ENCODE data around the gene C22orf23. TPM values are rescaled to one million over a fixed set of nuclear protein-coding genes. Genes with fewer than 3 reads are reported as not detected.

C22orf23 gene
- polyA plus RNA-seq, 1 of the 3 experiments (the other 2 are of a cell fraction), result 0.33 TPM

GRCh38 chr22:37933711-37934376 is 19.6 kb downstream of the C22orf23 start:
- WGBS (ENCODE audit: low lambda C conversion rate), result 17% methylated on average over 3 of the region's 13 CpGs
- Histone ChIP-seq H3K9me3 (no peaks in the 10 kb centered on the region), H3K9ac (no peak overlapping the region), H3K27me3 (ENCODE audit: insufficient read depth) (no peaks in the 10 kb centered on the region), H3K36me3 (replicated peaks in 1 of 2; ENCODE audit: control insufficient read depth in 1 of 2, insufficient read depth in 2 of 2, low read length in 1 of 2) (peaks cover 17 to 20% of the 10 kb centered on the region in 2 experiments), H3K79me2 (ENCODE audit: insufficient read depth) (no peaks in the 10 kb centered on the region), H3K4me1 (ENCODE audit: control insufficient read depth in 1 of 2, insufficient read depth in 2 of 2, low read depth in 1 of 2, low read length in 1 of 2) (peaks cover 6 to 7% of the 10 kb centered on the region in 2 experiments; a peak in 3 of 4 replicates), H3K4me2 (peak overlapping the region; percentile 54; the same call in 1 of the 2 replicates), H3F3A (replicated peaks; ENCODE audit: insufficient read depth) (peaks cover 14% of the 10 kb centered on the region), H4K20me1 (ENCODE audit: insufficient read depth) (peaks cover 8% of the 10 kb centered on the region; the same call in 1 of the 2 replicates), H3K9me2 (no peaks in the 10 kb centered on the region), H2AFZ (ENCODE audit: low read depth) (no peak overlapping the region), H3K4me3 (ENCODE audit: low read depth in 2 of 2, low read length in 1 of 2) (peak overlapping the region in 1 of 2 experiments; percentile 8; a peak in 1 of 4 replicates), H3K27ac (ENCODE audit: low read depth in 2 of 2, low read length in 1 of 2) (peak overlapping the region in 1 of 2 experiments; percentile 69; a peak in 3 of 4 replicates)
- ChIA-PET POLR2A (interaction anchor here (0.6 kb wide), 1 partner anchor 28 kb away, joined by 3 read pairs; no protein-coding TSS in a partner anchor), CTCF (interaction anchor here (0.7 to 3.5 kb wide), 19 partner anchors 9 to 181 kb away, joined by 3 to 13 read pairs (median 4); partner anchors contain the start of gene MICALL1)
- peak; percentile 95 for DNase-seq
- no peak for TF ChIP-seq FOXM1 (IDR thresholded peaks at IDR 0.05; ENCODE audit: low read depth)
- peak; percentile 93 for TF ChIP-seq CTCF (IDR thresholded peaks at IDR 0.05)
- TF ChIP-seq FOSL2 (IDR thresholded peaks at IDR 0.05; ENCODE audit: borderline replicate concordance, low read depth), result peak; percentile 91; the same call in 1 of the 2 replicates
- no peak for TF ChIP-seq TAF1 (IDR thresholded peaks at IDR 0.05; ENCODE audit: borderline replicate concordance, low read depth, low read length)
- TF ChIP-seq EP300 (IDR thresholded peaks at IDR 0.05; ENCODE audit: borderline replicate concordance in 1 of 2, low read depth in 1 of 2, low read length in 1 of 2), result no peak; a peak in 1 of 4 replicates
- TF ChIP-seq ZBTB33 (IDR thresholded peaks at IDR 0.05; ENCODE audit: borderline replicate concordance, low read depth), result no peak
- TF ChIP-seq NFIC (IDR thresholded peaks at IDR 0.05; ENCODE audit: borderline replicate concordance), result peak; percentile 44; the same call in 1 of the 2 replicates
- TF ChIP-seq RFX5 (IDR thresholded peaks at IDR 0.05; ENCODE audit: low read length), result no peak
- no peak for TF ChIP-seq TEAD4 (IDR thresholded peaks at IDR 0.05; ENCODE audit: borderline replicate concordance, insufficient read depth)
- TF ChIP-seq YY1 (IDR thresholded peaks at IDR 0.05; ENCODE audit: low read depth), result no peak
- TF ChIP-seq SMC3 (IDR thresholded peaks at IDR 0.05; ENCODE audit: low read depth, low read length), result peak; percentile 66
- TF ChIP-seq USF2 (IDR thresholded peaks at IDR 0.05; ENCODE audit: borderline replicate concordance, low read depth, low read length), result no peak
- TF ChIP-seq POLR2AphosphoS5 (IDR thresholded peaks at IDR 0.05; ENCODE audit: low read depth, low read length), result no peak
- TF ChIP-seq PBX3 (IDR thresholded peaks at IDR 0.05), result no peak
- TF ChIP-seq MAX (IDR thresholded peaks at IDR 0.05; ENCODE audit: low read depth), result 0 out of 2 replicates have a peak, but pooled peaks have one; percentile 43
- TF ChIP-seq JUND (IDR thresholded peaks at IDR 0.05), result peak; percentile 43; the same call in 1 of the 2 replicates
- no peak for TF ChIP-seq RXRA (IDR thresholded peaks at IDR 0.05; ENCODE audit: borderline replicate concordance, low read depth)
- no peak for TF ChIP-seq REST (IDR thresholded peaks at IDR 0.05; ENCODE audit: low read depth, low read length)
- peak; percentile 12 for TF ChIP-seq CHD2 (IDR thresholded peaks at IDR 0.05; ENCODE audit: low read length, partially characterized antibody)
- TF ChIP-seq TCF12 (IDR thresholded peaks at IDR 0.05), result 0 out of 2 replicates have a peak, but pooled peaks have one; percentile 30
- no peak for TF ChIP-seq GATA2 (CRISPR knock-in tag; IDR thresholded peaks at IDR 0.05)
- TF ChIP-seq EZH2phosphoT487 (IDR thresholded peaks at IDR 0.05; ENCODE audit: borderline replicate concordance, low read depth), result no peak
- TF ChIP-seq RAD21 (IDR thresholded peaks at IDR 0.05; ENCODE audit: low read length), result peak; percentile 64
